GM19324 (cell line): ENCODE results near the gene CHN1.

ENCODE experiments used
- ATAC-seq: cut with Tn5 transposase; IDR thresholded peaks from one replicate; pipeline ENCODE4 v1.9.1; 2021; ENCODE audit warnings: mild to moderate bottlenecking, moderate library complexity; ENCODE audit not compliant: unreplicated experiment, low FRiP score

CHN1 gene

DNA sequence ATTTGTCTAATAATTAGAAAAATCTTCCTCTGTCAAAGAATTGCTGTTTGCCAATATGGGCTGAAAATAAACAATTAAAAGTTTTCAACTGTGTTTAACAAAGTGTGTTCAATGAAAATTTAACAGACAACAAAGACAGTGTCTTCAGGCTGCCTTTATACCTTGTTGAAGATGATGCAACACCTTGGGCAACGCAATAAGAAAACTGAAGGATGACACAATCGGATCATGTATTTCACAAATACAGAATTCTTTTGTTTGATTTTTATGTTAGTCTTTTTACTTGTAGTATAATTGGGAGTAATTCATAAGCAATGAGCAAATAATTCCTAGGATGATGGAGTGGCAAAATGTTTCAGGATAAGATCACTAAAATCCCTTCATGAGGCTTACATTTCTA is 27.8 kb downstream of the CHN1 start:
- ATAC-seq: no peak

GRCh38 chr2:174974131-174974530 is 31.1 kb downstream of the CHN1 start:
- ATAC-seq: no peak

DNA sequence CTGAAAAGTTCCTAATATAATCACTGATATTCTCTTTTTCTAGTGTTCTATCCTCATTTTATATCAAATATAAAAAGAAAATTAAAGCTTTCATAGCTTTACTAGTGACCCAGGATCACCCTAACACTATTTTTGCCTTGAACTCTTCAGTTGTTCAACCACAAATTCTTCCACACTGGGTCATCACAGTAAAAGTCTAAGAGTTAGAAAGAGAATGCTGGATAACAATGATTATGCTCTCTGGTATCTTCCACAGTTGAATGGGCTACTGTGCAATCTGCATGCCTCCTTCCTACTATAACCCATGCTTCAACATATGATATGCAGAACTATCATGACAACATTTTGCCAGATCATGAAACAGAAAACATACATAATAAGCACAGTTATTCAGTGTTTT is 32.3 kb downstream of the CHN1 start:
- no peak for ATAC-seq

DNA sequence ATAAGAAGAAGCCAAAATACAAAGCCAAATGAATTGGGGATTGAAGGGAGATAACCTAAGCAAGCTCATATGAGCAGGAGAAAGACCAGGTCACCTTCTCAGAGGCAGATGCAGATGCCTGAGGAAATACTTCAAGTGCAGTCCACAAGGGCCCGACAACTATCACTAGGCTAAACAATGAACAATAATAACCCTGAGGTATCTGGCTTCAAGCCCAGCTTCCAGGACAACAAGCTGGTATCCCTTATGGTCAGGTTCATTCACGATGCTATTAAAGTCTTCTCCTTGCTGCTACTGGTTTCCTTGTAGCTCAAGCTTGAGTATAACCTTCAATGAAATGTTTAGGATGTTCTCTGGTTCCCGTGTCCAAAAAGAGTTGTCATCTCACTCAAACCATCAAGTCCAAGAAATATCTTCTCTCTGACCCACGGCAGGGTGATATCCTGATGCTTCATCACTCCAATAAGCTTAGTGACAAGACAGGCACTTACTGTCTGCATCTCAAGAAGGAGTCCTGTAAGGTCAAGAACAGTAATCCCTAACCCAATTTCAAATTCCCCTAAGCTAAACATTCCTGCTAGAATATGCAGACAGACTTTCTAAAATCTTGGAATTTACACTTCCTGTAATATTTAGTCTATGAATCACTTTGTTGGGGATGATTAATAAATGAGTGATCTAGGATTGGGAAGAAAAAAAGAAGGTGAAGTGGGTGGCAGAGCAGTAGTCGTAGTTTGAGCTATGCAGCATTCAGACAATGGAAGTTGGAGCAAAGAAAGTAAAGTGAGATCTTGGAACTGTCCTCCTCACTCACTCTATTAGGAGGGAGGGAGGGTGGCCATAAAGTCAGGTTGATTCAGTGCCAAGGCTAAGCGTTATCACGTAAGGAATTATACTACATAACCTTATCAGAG is 33.1 kb downstream of the CHN1 start:
- no peak for ATAC-seq

DNA sequence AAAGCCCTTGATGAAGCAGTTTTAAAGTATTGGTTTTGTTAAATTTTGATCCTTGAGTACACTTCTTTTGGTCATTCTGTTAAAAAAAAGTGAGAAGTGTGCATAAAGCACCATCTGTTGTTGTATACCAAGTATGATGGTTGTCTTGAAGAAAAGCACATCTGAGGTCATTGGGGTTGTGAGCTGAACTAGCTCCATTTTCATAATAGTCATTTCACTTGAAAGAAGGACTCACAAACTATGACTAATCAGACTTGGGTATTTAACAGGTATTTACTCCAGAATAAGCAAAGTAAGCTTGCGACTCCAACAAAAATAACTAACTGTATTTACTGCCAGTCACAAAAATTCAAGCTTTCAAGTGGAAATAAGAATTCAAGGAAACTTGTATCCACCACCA is 35.1 kb downstream of the CHN1 start:
- ATAC-seq: no peak

DNA sequence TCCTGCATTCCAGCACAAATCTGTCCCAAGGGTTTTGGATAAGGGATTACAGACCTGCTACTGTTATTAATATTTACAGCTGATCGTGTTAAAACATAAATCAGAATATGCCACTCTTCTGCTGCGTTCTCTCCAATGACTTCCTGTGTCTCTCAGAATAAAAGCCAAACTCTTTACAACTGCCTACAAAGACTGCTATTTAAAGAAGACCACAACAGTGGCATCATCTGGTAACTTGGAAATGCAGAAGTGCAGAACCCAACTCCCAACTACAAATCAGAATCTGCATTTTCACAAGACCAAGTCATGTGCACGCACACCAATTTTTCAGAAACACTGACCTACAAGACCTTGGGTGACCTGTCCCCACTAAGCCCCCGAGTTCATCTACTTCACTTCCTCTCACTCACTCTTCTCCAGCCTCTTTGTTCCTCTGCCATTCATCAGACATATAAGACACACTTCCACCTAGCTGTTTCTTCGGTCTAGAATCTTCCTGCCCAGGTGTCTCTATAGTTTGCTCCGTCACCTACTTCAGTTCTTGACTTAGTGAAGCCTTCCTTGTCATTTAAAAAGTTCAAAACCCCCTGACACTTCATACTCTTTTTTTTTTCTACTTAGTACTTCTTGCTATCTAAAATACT is 36.0 kb downstream of the CHN1 start:
- no peak for ATAC-seq

GRCh38 chr2:174967691-174968260 is 37.4 kb downstream of the CHN1 start:
- no peak for ATAC-seq

- no peak for ATAC-seq
These were observed 38.1 kb downstream of the CHN1 start for GRCh38 chr2:174967086-174967485.

GRCh38 chr2:174965992-174966744 is 39.0 kb downstream of the CHN1 start:
- no peak for ATAC-seq

- no peak for ATAC-seq
These were observed 39.6 kb downstream of the CHN1 start for GRCh38 chr2:174965551-174965950.

DNA sequence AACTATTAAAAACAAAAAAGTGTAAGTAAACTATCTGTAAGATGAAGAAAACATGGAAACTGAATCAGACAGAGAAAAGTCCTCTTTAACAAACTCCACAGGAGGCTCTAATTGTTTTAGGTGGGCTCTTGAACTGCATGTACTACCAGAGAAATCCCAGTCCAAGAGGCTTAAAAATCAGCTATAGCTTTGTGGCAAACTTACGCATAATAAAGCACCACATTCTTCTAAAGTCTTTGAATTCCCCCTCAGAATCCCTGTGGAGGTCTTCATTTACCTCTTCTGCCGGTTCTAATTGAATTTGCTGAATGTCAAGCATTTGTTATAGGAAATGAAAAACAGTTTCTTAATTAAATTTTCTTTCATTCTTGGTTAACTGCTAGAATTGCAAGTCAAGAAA is 40.8 kb downstream of the CHN1 start:
- ATAC-seq: no peak

- no peak for ATAC-seq
These were observed 41.5 kb downstream of the CHN1 start for GRCh38 chr2:174963437-174964400.

DNA sequence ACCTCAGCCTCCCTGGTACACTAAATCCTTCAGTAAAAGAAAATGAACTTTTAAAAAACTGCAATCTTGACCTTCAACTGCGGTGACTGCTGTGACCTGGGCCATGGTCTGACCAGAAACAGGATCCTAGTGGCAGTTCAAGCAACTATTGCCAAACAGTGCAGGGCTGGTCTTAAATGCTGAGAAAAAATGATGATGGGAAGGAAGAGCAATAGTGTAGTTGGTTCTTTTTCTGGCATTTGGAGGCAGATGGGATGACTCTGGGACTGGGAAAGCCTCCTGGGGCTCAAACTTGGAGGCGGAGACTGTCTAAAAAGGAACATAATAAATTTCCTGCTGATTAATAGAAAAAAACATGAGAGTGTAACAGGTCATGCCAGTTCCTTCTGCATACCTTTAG is 45.4 kb downstream of the CHN1 start:
- no peak for ATAC-seq

DNA sequence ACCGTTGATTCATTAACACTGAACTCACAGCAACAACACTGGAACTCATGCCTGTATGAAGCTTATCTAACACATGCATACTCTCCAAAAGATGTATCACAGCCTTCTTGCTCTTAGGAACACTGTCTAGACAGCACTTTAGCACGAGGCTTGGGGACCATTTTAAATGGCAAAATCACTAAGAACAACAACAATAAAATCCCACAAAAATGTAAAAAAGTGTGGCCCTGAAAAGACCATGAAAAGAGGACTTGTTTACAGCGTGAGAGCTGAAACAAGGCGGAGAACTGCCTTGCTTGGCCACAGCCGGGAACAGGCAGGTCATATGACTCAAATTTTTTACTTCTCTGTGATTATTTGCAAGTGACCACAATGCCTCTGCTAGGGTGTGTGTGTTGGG is 48.1 kb downstream of the CHN1 start:
- no peak for ATAC-seq

DNA sequence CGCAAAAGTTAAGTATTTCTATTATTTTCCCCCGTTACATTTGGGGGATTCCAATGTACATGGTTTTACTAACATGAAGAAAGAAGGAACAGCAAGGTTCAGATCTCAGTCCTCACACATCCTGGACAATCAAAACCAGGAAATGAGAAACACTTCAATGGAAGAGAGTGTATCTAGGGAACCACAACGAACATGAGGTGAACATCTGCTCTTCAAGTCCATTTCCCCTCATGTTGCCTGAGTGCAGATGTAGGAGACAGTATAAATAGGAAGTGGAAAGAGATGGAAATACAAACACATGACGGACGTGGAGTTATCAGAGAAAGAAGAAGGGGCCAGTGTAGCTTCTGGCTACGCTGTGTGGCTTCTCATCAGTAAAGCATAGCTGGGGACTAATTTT is 52.6 kb downstream of the CHN1 start:
- no peak for ATAC-seq

DNA sequence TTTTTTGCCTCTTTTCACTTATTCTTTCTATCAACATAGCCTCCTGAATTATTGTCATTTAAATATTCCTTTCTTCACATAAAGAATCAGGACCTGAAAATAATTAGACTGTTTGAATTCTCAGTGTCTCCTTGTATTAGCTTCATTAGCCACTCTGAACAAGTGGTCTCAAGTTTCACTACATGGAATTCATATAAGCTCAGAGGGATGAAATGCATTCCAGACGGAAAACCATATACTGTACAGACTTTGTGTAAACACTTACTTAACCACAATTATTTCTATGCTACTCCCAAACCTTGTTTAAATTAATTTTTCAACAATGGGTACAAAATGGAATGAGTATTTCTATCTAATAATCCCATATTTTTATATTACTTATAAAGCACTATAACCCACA is 53.4 kb downstream of the CHN1 start:
- ATAC-seq: no peak

DNA sequence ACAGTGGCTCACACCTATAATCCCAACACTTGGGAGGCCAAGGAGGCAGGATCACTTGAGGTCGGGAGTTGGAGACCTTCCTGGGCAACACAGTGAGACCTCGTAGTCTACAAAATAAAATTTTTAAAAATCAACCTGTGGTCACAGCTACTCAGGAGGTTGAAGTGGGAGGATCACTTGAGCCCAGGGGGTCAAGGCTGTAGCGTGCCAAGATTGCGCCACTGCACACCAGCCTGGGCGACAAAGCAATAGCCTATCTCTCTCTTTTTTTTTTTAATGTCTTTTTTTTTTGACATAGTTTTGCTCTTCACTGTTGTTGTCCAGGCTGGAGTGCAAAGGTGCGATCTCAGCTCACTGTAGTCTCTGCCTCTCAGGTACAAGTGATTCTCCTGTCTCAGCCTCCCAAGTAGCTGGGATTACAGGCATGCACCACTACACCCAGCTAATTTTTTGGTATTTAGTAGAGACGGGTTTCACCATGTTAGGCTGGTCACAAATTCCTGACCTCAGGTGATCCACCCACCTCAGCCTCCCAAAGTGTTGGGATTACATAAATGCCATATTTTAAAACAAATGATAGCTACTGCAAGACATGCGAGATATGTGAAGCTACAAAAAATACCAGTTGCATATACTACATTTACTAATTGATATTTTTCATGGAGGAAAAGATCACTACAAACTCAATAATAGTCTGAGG is 55.0 kb downstream of the CHN1 start:
- ATAC-seq: no peak

GRCh38 chr2:174945601-174946260 is 59.5 kb downstream of the CHN1 start:
- no peak for ATAC-seq

- ATAC-seq: no peak
These were observed 66.1 kb downstream of the CHN1 start for GRCh38 chr2:174939046-174939445.
